ENCODE measurements around the gene SLC28A3. TPM values are rescaled to one million over a fixed set of nuclear protein-coding genes. Genes with fewer than 3 reads are reported as not detected.
A peak's percentile ranks its signal among the peaks of the same experiment; 100 is the strongest.

The SLC28A3 gene
- total RNA-seq, 2 experiments from 2014 or later, result not detected

DNA sequence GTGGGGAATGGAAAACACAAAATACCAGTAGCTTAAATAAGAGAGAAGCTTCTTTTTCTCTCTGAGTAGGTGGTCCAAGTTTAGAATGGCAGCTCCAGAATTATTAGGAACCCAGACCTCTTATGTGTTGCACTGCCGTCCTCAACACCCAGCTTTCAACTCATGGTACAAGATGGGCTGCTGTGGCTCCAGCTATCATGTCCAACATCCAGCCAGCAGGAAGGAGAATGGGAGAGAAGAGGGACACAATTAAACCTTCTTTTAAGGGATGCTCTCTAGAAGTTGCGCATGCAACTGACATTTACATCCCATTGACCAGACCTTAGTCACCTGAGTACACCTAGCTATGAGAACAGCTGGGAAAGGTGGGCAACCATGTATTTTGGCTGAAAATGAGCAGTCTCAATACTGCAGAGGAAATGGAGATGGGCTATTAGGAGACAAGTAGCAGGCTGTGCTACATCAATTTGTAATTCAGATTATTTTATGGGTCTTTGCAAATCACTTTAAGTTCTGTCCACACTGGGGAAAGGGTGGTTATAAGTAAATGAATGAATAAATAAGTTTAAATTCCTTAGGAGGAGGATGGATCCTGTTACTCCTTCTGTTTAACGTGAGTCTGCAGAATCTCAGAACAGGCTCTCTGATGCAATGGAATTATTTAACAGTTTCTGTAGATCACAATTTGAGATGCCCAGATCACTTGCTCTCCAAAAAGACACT lies 76.1 kb downstream of the SLC28A3 start:
- TF ChIP-seq CTCF (IDR thresholded peaks at IDR 0.05), result no peak
- Mint-ChIP-seq H3K27me3 (peaks cover 24% of the 10 kb centered on the region), H3K36me3 (ENCODE audit: low read depth) (no peaks in the 10 kb centered on the region), H3K4me3 (no peak overlapping the region), H3K27ac (no peak overlapping the region), H3K4me1 (ENCODE audit: low read depth) (no peaks in the 10 kb centered on the region), H3K9me3 (no peaks in the 10 kb centered on the region)
- ChIA-PET CTCF (no interaction called here), POLR2A (interaction anchor here (1.2 kb wide), 1 partner anchor 9 kb away, joined by 3 read pairs; no protein-coding TSS in a partner anchor)
- DNase-seq (no peak), ATAC-seq (ENCODE audit: poor library complexity) (no peak)
- Histone ChIP-seq H3K4me1 (ENCODE audit: insufficient read depth, low read length) (peaks cover 3% of the 10 kb centered on the region), H3K4me3 (ENCODE audit: low read length) (no peak overlapping the region), H3K9me3 (ENCODE audit: control insufficient read depth in 1 of 2, insufficient read depth in 1 of 2, low read length in 2 of 2) (no peaks in the 10 kb centered on the region), H3K27ac (ENCODE audit: low read depth in 1 of 2, low read length in 2 of 2) (no peak overlapping the region), H3K36me3 (ENCODE audit: insufficient read depth, low read length) (no peaks in the 10 kb centered on the region), H3K27me3 (ENCODE audit: control insufficient read depth in 1 of 2, insufficient read depth in 2 of 2, low read length in 2 of 2) (peaks cover 0 to 5% of the 10 kb centered on the region in 2 experiments)
- intact Hi-C loops (cut with DNase I, micrococcal nuclease), result no loop called here

DNA sequence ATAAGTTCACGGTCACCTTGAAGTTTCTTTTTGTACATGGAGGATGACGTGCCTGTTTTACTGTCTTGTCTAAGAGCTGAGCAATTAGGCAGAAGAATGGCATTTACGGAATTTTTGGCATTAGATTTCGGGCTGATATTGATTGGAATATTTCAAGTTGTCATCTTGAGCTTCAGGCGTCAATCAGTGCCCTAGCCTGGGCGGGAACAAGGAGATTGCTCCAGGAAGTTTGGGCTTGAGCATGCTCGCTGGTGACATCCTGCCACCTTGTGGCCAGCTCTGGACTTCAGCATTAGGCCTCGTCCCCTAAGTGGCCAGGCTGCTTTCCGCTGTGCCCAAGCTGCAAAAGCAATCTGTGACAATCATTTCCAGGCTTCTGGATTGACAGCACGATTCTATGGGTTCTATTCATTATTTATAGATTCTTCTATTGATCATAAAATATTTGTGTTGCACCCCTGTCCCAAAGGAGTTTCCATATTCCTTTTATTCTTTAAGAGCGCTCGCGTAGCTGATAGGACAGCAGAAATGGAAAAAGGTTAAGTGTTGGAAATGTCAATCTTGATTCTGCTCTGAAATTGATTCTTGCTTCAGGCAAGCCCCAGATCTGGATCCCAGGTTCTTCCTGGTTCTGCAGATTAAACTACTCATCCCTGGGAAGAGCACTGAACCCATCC lies 79.3 kb downstream of the SLC28A3 start:
- peaks cover 20% of the 10 kb centered on the region for H3K27me3 Mint-ChIP-seq
- Histone ChIP-seq H3K9me3 (ENCODE audit: control insufficient read depth in 1 of 2, insufficient read depth in 1 of 2, low read length in 2 of 2) (no peaks in the 10 kb centered on the region), H3K27ac (ENCODE audit: low read depth in 1 of 2, low read length in 2 of 2) (no peak overlapping the region), H3K36me3 (ENCODE audit: insufficient read depth, low read length) (no peaks in the 10 kb centered on the region), H3K4me3 (ENCODE audit: low read length) (no peak overlapping the region), H3K27me3 (ENCODE audit: control insufficient read depth in 1 of 2, insufficient read depth in 2 of 2, low read length in 2 of 2) (peaks cover 0 to 5% of the 10 kb centered on the region in 2 experiments), H3K4me1 (ENCODE audit: insufficient read depth, low read length) (peaks cover 3% of the 10 kb centered on the region)
- no peaks in the 10 kb centered on the region for H3K36me3 Mint-ChIP-seq (ENCODE audit: low read depth)
- H3K4me1 Mint-ChIP-seq (ENCODE audit: low read depth), result no peaks in the 10 kb centered on the region
- H3K9me3 Mint-ChIP-seq, result no peaks in the 10 kb centered on the region
- intact Hi-C loops (cut with DNase I, micrococcal nuclease), result loop anchor here (1.0 to 2.0 kb wide), 2 partner anchors 54 to 323 kb away; no protein-coding TSS in a partner anchor
- H3K27ac Mint-ChIP-seq, result no peak overlapping the region
- ATAC-seq (ENCODE audit: poor library complexity) (no peak), DNase-seq (peak; percentile 11 to 73 (median 36))
- peak; percentile 77 for TF ChIP-seq CTCF (IDR thresholded peaks at IDR 0.05)
- ChIA-PET POLR2A (interaction anchor here (0.6 to 1.0 kb wide), 2 partner anchors 318 to 324 kb away, joined by 3 read pairs; no protein-coding TSS in a partner anchor), CTCF (interaction anchor here (0.9 to 1.8 kb wide), 6 partner anchors 25 to 340 kb away, joined by 3 to 6 read pairs (median 4); partner anchors contain the start of gene KIF27)
- H3K4me3 Mint-ChIP-seq, result no peak overlapping the region

- Mint-ChIP-seq H3K9me3 (no peaks in the 10 kb centered on the region), H3K27ac (no peak overlapping the region), H3K4me3 (no peak overlapping the region), H3K27me3 (peaks cover 30% of the 10 kb centered on the region), H3K4me1 (ENCODE audit: low read depth) (no peaks in the 10 kb centered on the region), H3K36me3 (ENCODE audit: low read depth) (no peaks in the 10 kb centered on the region)
- intact Hi-C loops (cut with DNase I, micrococcal nuclease), result no loop called here
- Histone ChIP-seq H3K4me1 (ENCODE audit: insufficient read depth, low read length) (peaks cover 3% of the 10 kb centered on the region), H3K4me3 (ENCODE audit: low read length) (no peak overlapping the region), H3K36me3 (ENCODE audit: insufficient read depth, low read length) (no peaks in the 10 kb centered on the region), H3K27me3 (ENCODE audit: control insufficient read depth in 1 of 2, insufficient read depth in 2 of 2, low read length in 2 of 2) (peaks cover 0 to 5% of the 10 kb centered on the region in 2 experiments), H3K27ac (ENCODE audit: low read depth in 1 of 2, low read length in 2 of 2) (no peak overlapping the region), H3K9me3 (ENCODE audit: control insufficient read depth in 1 of 2, insufficient read depth in 1 of 2, low read length in 2 of 2) (no peaks in the 10 kb centered on the region)
- DNase-seq (no peak), ATAC-seq (ENCODE audit: poor library complexity) (no peak)
- POLR2A ChIA-PET, result no interaction called here
- CTCF ChIA-PET, result no interaction called here
- no peak for TF ChIP-seq CTCF (IDR thresholded peaks at IDR 0.05)
These were observed 82.2 kb downstream of the SLC28A3 start for GRCh38 chr9:84258371-84258770.

Data from CD4-positive, alpha-beta T cell (primary cell).